PFSK-1 (cell line): ENCODE data around the gene TOLLIP.

Experiments used
- FOXP2 ChIP-seq: optimal IDR thresholded peaks from 2 replicates; pipeline ENCODE3; 2011; ENCODE audit warnings: borderline replicate concordance, control low read depth, inconsistent platforms; ENCODE audit not compliant: insufficient read depth; ENCODE audit errors: extremely low read length, extremely low read depth
- POLR2AphosphoS5 ChIP-seq: IDR thresholded peaks from 2 replicates; pipeline ENCODE4 v1.6.1; 2012; ENCODE audit warnings: low read depth, mild to moderate bottlenecking, control low read depth, low read length, moderate library complexity
- SIN3A ChIP-seq: IDR thresholded peaks from 2 replicates; pipeline ENCODE4 v1.6.1; 2012; ENCODE audit warnings: mild to moderate bottlenecking, low read length, moderate library complexity, borderline replicate concordance; ENCODE audit not compliant: insufficient read depth
- TAF1 ChIP-seq: IDR thresholded peaks from 2 replicates; pipeline ENCODE4 v1.6.1; 2012; ENCODE audit warnings: low read length, control low read depth, borderline replicate concordance; ENCODE audit not compliant: insufficient read depth
- TF ChIP-seq, protein P1 (sequence below), 2 experiments: IDR thresholded peaks; 2 replicates each; pipeline versions ENCODE4 v1.6.1 to v1.8.0; 2011 to 2012; ENCODE audit warnings: low read depth in 2 of 2, low read length in 2 of 2, control low read depth in 1 of 2, inconsistent platforms in 1 of 2, mild to moderate bottlenecking in 1 of 2, moderate library complexity in 1 of 2; ENCODE audit not compliant: insufficient read depth in 1 of 2

The TOLLIP gene

GRCh38 chr11:1260620-1261019 lies 48.8 kb downstream of the TOLLIP start:
- TF ChIP-seq TAF1 = no peak
- TF ChIP-seq, protein P1, sequence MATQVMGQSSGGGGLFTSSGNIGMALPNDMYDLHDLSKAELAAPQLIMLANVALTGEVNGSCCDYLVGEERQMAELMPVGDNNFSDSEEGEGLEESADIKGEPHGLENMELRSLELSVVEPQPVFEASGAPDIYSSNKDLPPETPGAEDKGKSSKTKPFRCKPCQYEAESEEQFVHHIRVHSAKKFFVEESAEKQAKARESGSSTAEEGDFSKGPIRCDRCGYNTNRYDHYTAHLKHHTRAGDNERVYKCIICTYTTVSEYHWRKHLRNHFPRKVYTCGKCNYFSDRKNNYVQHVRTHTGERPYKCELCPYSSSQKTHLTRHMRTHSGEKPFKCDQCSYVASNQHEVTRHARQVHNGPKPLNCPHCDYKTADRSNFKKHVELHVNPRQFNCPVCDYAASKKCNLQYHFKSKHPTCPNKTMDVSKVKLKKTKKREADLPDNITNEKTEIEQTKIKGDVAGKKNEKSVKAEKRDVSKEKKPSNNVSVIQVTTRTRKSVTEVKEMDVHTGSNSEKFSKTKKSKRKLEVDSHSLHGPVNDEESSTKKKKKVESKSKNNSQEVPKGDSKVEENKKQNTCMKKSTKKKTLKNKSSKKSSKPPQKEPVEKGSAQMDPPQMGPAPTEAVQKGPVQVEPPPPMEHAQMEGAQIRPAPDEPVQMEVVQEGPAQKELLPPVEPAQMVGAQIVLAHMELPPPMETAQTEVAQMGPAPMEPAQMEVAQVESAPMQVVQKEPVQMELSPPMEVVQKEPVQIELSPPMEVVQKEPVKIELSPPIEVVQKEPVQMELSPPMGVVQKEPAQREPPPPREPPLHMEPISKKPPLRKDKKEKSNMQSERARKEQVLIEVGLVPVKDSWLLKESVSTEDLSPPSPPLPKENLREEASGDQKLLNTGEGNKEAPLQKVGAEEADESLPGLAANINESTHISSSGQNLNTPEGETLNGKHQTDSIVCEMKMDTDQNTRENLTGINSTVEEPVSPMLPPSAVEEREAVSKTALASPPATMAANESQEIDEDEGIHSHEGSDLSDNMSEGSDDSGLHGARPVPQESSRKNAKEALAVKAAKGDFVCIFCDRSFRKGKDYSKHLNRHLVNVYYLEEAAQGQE (IDR thresholded peaks at IDR 0.05; ENCODE audit: insufficient read depth in 1 of 2, low read depth in 2 of 2, low read length in 2 of 2) = no peak
- TF ChIP-seq FOXP2 = no peak
- TF ChIP-seq POLR2AphosphoS5 = no peak
- TF ChIP-seq SIN3A = no peak

DNA sequence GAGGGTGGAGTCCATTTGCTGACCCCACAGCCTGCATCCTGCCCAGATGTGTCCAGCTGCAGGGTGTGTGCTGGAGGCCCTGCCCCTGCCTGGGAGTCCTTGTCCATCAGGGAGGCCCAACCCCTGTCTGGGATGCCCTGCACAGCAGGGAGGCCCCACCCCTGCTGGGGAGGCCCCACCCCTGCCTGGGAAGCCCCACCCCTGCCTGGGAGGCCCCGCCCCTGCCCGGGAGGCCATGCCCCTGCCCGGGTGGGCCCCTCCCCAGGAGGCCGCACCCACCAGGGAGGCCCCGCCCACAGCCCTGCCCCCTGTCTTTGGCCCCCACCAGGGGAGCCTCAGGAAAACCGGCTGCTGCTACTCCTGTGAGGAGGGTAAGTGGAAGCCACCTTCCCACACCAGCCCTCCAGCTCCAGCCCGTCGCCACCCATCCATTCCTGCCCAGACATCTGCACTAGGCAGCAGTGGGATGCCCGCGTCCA lies 49.4 kb downstream of the TOLLIP start:
- TF ChIP-seq SIN3A (no peak), FOXP2 (peak; percentile 28)

DNA sequence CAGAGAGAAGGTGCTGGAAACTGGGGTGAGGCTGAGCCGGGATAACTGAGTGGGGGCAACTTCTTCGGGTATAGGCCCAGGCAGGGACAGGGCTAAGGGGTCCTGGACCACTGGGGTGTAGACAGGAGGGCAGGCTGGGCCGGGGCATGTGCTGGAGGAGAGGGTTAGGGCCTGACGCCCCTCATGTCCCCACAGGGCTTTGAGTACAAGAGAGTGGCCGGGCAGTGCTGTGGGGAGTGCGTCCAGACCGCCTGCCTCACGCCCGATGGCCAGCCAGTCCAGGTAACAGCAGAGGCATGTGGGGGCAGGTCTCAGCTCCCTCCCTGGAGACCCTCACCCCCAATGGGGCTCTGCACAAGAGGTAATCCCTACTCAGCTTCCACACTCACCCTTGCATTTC lies 49.9 kb downstream of the TOLLIP start:
- TF ChIP-seq FOXP2 (no peak), SIN3A (no peak), POLR2AphosphoS5 (no peak), TAF1 (no peak)
- TF ChIP-seq, protein P1 (IDR thresholded peaks at IDR 0.05; ENCODE audit: insufficient read depth in 1 of 2, low read depth in 2 of 2, low read length in 2 of 2) = no peak

DNA sequence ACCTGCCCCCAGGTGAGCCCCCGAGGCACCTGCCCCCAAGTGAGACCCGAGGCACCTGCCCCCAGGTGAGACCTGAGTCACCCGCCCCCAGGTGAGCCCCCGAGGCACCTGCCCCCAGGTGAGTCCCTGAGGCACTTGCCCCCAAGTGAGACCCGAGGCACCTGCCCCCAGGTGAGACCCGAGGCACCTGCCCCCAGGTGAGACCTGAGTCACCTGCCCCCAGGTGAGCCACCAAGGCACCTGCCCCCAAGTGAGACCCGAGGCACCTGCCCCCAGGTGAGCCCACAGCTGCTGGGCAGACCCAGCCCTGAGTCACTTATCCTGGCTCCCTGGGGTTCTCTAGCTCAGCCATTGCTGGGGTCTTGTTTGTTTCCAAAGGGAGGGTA lies 50.4 kb downstream of the TOLLIP start:
- no peak for TF ChIP-seq TAF1
- no peak for TF ChIP-seq POLR2AphosphoS5
- TF ChIP-seq FOXP2 = no peak
- TF ChIP-seq, protein P1 (IDR thresholded peaks at IDR 0.05; ENCODE audit: insufficient read depth in 1 of 2, low read depth in 2 of 2, low read length in 2 of 2) = no peak
- TF ChIP-seq SIN3A = no peak

DNA sequence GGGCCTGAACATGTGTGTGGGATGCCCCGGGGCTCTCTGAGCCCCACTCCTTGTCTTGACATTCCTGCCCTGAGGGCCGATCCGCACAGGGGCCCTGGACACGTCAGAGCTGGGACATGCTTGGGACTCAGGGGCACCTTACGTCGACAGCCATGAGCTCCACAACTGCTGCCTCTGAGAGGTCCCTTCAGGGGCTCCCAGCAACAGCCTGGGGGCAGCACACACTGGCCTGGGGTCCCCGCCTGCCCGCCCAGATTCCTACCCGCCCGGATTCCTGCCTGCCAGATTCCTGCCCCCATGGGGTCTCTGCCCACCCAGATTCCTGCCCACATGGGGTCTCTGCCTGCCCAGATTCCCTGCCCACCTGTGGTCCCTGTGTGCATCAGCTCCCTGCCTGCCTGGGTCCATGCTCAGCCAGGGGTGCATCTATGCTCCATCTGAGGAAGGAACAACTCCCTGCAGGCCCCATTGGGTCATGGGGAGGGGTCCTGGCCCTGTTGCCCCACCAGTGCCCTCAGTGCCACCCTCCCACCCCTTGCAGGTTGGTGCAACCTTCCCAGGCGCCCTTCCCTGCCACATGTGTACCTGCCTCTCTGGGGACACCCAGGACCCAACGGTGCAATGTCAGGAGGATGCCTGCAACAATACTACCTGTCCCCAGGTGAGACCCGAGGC lies 50.9 kb downstream of the TOLLIP start:
- TF ChIP-seq SIN3A (no peak), TAF1 (no peak), POLR2AphosphoS5 (no peak), FOXP2 (no peak)
- TF ChIP-seq, protein P1 (IDR thresholded peaks at IDR 0.05; ENCODE audit: insufficient read depth in 1 of 2, low read depth in 2 of 2, low read length in 2 of 2) = no peak
